OCI-LY3 (cell line): ENCODE results near the gene CXCL14.

Source experiments
- CTCF ChIP-seq: fragments of 200-600, 300-600 bp; sonication (generic); IDR thresholded peaks from 2 replicates; pipeline ENCODE4 v1.5.1; 2014; ENCODE audit warnings: antibody characterized with exemption, low read length, low read depth
- EZH2phosphoT487 ChIP-seq: fragments of 200-600 bp; shearing (Covaris generic); IDR thresholded peaks from 2 replicates; pipeline ENCODE4 v1.6.1; 2018; ENCODE audit warnings: antibody characterized with exemption, mixed run types, low read depth

GRCh38 chr5:135592312-135593045 is 13.7 kb upstream of the CXCL14 start:
- TF ChIP-seq CTCF (no peak), EZH2phosphoT487 (no peak)
